ENCODE data around the gene PIEZO2.
"Not testable (repeated sequence)": the region's sequence is repeated elsewhere in the genome, so short reads cannot be mapped to it uniquely, and the experiment has no call there.

The PIEZO2 gene

DNA sequence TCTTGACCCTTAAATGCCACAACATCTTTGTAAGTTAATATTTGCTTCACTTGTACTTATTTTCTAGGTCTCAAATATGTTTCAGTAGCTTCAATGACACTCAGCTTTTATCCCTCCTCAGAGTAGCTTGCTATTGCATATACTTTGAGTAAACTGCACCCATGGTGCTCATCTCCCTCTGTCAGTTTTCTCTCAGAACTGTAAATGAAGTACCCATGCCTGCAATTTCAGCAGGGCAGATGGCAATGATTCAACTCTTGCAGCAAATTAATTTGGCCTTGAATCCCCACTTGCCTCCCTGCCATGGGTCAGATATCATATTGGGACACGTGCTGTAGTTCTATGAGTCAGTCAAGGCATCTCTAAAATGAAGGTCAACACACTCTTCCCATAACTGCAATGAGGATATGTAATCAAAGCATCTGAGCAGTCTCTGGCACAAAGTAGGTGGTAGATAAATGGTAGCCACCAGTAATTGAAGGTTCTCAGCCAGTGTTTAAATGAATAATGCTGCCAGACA is 225.8 kb downstream of the PIEZO2 start:
- DNase-seq: no peak

GRCh38 chr18:10923141-10923540 is 226.2 kb downstream of the PIEZO2 start:
- no peak for DNase-seq

- DNase-seq: not testable (repeated sequence)
Observed at GRCh38 chr18:10922712-10923111, 226.7 kb downstream of the PIEZO2 start.

DNA sequence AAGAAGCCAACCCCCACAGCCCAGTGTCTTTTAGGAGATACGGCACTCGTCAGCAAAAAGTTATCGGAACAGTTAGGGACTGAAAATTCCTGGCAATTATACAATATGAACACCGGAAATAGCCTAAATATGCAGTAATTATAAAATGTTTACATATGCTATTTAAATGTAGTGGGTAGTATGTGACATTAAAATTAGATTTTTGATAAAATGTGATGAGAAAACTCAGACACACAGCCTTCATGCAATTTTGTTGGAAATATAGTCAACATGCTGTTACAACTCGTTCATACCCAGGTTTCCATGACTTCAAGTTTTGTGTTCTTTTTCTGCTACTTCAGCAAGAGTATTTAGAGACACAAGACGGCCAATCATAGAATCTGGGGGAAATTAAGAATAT is 229.1 kb downstream of the PIEZO2 start:
- DNase-seq: not testable (repeated sequence)

GRCh38 chr18:10919851-10920250 is 229.5 kb downstream of the PIEZO2 start:
- no peak for DNase-seq

- DNase-seq: no peak
Observed at GRCh38 chr18:10916865-10917264, 232.5 kb downstream of the PIEZO2 start.

DNA sequence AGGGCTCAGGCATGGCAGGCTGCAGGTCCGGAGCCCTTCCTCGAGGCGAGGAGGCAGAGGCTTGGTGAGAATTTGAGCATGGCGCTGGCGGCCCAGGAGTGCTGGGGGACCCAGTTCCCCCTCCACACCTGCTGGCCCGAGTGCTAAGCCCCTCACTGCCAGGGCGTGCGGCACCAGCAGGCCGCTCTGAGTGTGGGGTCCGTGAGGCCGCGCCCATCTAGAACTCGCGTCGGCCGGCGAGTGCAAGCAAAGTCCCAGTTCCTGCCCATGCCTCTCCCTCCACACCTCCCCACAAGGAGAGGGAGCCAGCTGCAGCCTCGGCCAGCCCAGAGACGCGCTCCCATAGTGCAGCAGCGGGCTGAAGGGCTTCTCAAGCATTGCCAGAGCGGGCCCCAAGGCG is 233.0 kb downstream of the PIEZO2 start:
- DNase-seq: no peak

DNA sequence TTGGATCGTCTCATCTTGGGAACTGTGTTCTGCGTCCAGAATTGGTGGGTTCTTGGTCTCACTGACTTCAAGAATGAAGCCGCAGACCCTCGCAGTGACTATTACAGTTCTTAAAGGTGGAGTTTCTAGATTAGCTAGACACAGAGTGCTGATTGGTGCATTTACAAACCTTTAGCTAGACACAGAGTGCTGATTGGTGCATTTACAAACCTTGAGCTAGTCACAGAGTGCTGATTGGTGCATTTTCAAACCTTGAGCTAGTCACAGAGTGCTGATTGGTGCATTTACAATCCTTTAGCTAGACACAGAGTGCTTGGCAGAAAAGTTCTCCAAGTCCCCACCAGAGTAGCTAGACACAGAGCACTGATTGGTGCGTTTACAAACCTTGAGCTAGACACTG is 233.6 kb downstream of the PIEZO2 start:
- not testable (repeated sequence) for DNase-seq

GRCh38 chr18:10914610-10915009 is 234.8 kb downstream of the PIEZO2 start:
- not testable (repeated sequence) for DNase-seq

DNA sequence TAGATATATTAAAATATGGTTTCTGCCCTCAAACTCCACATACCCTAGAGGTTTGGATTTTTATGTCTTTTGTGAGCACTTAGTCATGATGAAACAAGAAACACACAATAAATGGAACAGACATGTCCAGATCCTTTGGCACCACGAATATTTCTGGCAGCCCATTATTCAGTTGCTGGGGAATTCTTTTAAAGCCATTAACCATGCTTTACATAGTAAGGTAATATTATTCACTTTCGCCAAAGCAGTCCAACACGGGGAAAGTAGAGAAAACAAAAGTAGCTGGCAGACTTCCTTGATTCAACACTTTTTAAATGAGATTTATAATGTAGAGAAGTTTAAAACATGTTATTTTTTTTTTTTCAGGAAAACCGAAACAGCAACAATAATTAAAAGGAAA is 235.4 kb downstream of the PIEZO2 start:
- no peak for DNase-seq

- no peak for DNase-seq
Observed at GRCh38 chr18:10912790-10913545, 236.4 kb downstream of the PIEZO2 start.

DNA sequence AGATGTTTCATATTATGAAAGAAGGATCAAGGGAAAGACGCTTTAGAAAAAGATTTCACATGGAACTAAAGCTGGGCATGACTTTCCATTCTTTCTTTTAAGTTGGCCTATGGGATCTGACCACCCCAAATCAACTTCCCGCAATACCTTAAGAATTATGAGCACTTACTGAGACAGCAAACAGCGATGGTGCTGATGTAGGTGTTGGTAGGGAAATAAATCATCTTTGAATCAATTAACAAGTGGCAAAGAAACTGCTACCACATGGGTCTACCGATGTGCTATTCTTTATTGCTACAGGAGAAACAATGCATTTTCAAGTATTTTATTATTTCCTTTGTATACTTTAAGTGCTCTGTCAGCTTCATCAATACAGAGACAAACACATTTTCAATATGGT is 239.6 kb downstream of the PIEZO2 start:
- DNase-seq: no peak

DNA sequence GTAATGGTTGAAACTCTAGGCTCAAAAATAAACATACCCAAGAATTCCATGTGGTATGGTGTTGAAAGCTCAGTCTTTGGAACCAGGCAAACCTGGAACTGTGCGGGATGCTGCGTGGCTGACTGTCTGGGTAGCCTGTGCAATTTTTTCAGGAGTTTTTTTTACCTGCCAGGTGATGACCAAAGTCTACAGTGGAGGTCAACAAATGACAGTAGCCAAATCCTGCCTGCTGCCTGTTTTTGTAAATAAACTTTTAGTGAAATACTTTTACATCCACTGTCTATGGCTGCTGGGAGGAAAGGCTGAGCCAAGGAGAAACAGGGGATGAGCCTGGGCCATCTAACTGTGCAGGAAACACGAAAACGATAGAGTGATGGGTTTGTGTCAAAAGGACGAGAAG is 240.6 kb downstream of the PIEZO2 start:
- no peak for DNase-seq

DNA sequence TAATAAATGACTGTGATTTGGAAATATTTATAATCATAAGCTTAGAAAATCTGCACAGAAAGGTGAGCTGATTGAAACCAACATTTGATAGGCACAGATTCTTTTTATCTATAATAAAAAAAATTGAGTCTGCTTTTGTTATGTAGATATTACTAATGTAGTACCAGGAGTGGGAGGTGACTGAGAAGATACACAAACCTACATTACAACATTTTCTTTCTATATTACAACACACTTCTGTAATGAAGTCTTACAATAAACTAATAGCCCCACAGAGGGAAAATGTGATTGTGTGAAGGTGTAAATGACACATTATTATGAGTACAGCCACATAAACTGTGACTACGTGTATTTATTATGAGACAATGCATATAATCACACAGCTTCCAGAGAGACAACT is 241.6 kb downstream of the PIEZO2 start:
- no peak for DNase-seq

DNA sequence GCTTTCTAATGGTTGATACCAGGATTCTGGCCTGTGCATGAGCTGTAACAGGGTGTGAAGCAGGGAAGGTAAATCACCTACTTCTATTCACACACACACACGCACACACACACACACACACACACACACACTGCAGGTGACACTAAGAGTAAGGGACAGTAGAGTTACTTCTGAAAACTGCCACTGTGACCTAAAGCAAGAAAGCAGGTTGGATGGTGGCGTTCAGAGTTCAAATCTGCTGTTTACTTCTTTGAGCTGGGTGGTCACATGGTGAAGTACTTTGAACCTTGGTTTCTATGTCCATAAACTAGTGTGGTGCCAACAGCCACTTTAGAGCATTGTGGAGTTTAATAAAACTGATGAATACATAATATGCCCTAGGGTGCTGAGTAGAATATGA is 248.0 kb downstream of the PIEZO2 start:
- DNase-seq: no peak

DNA sequence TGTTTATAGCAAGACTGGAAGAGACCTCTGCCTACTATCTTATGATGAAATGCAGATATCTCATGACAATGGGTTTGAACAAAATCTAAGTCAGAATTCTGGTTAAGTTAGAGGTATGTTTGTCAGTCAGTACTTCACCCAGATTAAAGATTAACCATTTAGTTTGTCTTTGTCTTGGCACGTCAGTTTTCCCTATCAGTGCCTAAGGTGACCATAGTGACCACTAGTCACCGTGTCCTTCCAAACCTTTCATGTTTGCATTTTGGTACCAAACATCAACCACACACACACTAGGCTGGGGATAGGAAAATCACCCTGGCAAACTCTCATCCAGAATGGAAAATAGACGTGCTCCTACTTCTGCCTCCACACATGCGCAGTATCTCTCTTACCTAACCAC is 248.9 kb downstream of the PIEZO2 start:
- DNase-seq: no peak

GRCh38 chr18:10899481-10899880 is 249.9 kb downstream of the PIEZO2 start:
- DNase-seq: no peak

DNA sequence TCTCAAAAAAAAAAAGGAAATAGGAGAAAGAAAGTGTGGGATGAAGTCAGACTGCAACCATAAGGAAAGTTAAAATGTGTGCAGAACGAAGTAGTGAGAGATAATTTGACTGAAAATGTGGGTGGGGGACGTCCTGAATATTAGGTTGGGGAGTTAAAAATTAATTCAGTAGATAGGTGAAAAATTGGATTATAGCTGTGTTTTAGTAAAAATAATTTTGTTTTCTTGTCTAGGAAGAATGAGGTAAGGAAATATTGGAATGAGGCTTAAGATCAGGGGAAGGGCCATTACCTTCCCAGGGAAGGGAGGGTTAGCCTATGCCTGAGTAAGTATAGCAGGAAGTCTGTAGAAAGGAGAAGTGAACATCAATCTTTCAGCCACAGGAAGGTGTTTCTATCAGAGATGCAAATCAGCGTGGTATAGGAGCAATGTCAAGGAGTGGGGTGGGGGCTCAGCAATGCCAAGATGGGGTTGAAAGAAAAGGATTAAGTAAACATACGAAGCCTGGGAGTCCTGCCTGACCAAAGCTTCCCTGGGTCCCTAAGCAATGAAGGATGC is 250.9 kb downstream of the PIEZO2 start:
- no peak for DNase-seq

DNA sequence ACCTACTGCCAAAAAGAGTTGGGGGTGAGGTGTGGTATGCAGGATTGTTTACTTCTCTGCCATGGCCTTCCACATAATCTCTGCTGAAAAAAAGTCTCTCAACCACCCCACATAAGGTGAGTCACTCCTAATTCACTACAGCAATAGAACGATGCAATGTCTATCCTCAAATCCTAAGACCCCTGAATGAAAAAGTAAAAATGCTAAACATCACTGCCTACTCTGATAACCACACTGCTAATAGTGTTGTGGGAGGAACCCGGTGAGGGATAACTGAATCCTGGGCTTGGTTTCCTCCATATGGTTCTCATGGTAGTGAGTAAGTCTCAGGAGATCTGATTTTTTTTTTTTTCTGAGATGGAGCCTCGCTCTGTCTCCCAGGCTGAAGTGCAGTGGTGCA is 252.5 kb downstream of the PIEZO2 start:
- no peak for DNase-seq

DNA sequence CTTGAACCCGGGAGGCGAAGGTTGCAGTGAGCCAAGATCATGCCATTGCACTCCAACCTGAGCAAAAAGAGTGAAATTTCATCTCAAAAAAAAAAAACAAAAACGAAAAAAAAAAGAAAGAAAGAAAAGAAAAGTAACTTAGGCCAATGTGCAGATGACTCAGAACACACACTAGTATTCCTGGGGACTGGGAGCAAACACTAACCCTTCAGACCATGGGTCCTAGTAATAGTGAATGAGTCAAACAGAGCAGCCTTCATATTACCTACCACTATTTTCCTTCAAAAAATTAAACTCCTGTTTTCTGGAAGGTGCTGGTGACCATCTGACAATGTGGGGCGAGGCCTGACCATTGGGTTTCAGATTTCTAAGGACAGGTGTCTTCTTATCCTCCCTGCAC is 253.4 kb downstream of the PIEZO2 start:
- no peak for DNase-seq

- DNase-seq: no peak
Observed at GRCh38 chr18:10894501-10894900, 254.9 kb downstream of the PIEZO2 start.

- DNase-seq: no peak
Observed at GRCh38 chr18:10893761-10894160, 255.6 kb downstream of the PIEZO2 start.

- no peak for DNase-seq
Observed at GRCh38 chr18:10893196-10893595, 256.2 kb downstream of the PIEZO2 start.

DNA sequence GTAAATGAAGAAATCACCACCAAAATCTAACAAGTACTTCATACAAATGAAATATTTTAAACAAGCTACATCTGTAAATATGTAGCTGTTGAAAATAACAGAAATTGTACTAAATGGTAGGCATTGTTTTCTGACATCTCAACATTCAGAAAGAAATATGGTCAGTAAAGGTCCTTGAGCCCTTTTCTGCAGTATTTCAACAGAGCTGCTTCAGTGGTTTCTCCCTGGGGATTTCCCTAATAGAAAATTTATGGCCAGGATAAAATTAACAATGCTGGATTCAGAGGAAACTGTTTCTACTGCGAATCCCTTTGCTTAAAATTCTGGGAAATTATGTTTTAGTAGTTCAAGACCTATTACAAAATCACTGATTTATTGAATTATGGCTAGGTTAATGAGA is 256.6 kb downstream of the PIEZO2 start:
- DNase-seq: no peak

DNA sequence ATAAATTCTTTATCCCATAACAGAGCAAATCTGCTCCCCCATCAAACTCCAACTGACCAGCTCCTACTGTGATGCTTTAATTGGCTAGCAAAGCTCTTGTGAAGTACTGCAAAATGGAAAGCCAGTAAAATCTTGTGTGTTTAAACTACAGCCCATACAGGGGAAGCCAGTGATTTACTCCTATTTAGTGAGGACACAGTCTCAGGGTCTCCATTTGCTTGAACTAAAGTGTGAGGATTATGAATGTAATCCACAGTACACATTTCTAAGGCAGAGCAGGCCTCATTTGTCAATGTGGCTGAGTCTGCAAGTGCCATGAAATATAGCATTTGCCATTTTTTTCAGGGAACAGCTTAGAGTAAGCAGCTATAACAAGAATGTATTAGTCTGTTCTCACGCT is 259.3 kb downstream of the PIEZO2 start:
- no peak for DNase-seq
